Ascending aorta (tissue), 2 donors: ENCODE measurements around the gene MN1. TPM values are rescaled to one million over a fixed set of nuclear protein-coding genes. Genes with fewer than 3 reads are reported as not detected.

ENCODE experiments used
- DNase-seq, 2 donors: peaks; one replicate each; pipeline ENCODE4 v3.0.0-alpha.2; 2019; ENCODE audit warnings: low spot score in 2 of 2
- H3K27ac ChIP-seq, 2 donors: fragments of 200-600 bp; sonication (generic); one replicate each; pipeline ENCODE4 v1.5.1; 2016 to 2017; ENCODE audit warnings: mild to moderate bottlenecking in 1 of 2
- H3K27me3 ChIP-seq: fragments of 200-600 bp; sonication (generic); one replicate; pipeline ENCODE4 v1.5.1; 2017
- H3K36me3 ChIP-seq, 2 donors: fragments of 200-600 bp; sonication (generic); one replicate each; pipeline ENCODE4 v1.5.1; 2016
- H3K4me1 ChIP-seq, 2 donors: fragments of 200-600 bp; sonication (generic); one replicate each; pipeline ENCODE4 v1.5.1; 2016 to 2017; ENCODE audit warnings: mild to moderate bottlenecking in 1 of 2
- H3K4me3 ChIP-seq, 2 donors: fragments of 200-600 bp; sonication (generic); one replicate each; pipeline ENCODE4 v1.5.1; 2016 to 2017; ENCODE audit warnings: mild to moderate bottlenecking in 1 of 2
- H3K9me3 ChIP-seq, 2 donors: fragments of 200-600 bp; sonication (generic); one replicate each; pipeline ENCODE4 v1.5.1; 2016
- intact Hi-C: fragments of 100-400 bp; cut with DNase I; formaldehyde crosslinking; loops from one replicate; pipeline ENCODE4 v1.15.1; 2023
- total RNA-seq: library from RNA; depleted of rRNA; stranded (reverse); fragments of >200 nt; gene quantifications from one replicate; pipeline ENCODE4 v1.1.0, GENCODE V29; 2016
- TF ChIP-seq, protein P1 (sequence below), 3 experiments: fragments of 200-600 bp in 2 of 3; fragments of 450-650 bp in 1 of 3; sonication (generic) in 2 of 3; IDR thresholded peaks; one replicate each; pipeline ENCODE4 v1.5.1; 2016 to 2019; ENCODE audit warnings: antibody characterized with exemption in 3 of 3, mild to moderate bottlenecking in 1 of 3, moderate library complexity in 1 of 3

MN1 gene
- total RNA-seq, 1 donor from 2014 or later: 23.0 TPM

DNA sequence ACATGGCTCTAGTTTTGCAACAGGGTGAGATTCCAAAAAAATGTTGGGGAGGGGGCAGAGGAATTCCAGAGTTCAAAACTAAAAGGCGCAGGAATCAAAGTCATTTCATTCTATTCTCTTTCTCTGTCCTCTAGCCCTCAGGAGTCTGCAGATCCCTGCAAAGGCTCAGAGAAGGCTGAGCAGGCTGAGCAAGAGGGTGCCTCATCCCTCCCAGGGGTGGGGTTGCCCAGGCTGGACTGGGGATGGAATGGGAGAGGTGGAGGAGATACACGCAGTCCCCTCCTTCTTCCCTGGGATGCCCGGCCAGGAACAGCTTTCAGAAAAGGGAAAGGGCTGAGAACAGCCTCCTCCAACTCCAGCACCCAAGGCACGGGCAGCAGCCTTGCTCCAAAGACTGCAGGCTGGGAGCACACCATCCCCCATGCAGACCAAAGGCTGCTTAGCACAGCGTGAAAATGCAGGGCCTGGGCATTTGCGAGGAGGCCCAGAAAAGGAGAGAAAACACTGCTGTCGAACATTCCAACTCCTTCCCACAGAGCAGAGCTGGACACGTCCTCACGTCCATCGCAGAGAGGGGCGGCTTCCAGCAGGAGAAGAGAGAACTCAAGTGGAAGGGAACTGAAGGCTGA, 51.8 kb downstream of the MN1 start:
- Histone ChIP-seq H3K4me1 (peaks cover 26 to 54% of the 10 kb centered on the region in 2 donors), H3K27me3 (no peaks in the 10 kb centered on the region), H3K9me3 (no peaks in the 10 kb centered on the region), H3K4me3 (peak overlapping the region in 1 of 2 donors; percentile 44), H3K27ac (peak overlapping the region; percentile 86 to 88), H3K36me3 (no peaks in the 10 kb centered on the region)
- peak in 1 of 2 donors; percentile 67 for DNase-seq
- TF ChIP-seq, protein P1, sequence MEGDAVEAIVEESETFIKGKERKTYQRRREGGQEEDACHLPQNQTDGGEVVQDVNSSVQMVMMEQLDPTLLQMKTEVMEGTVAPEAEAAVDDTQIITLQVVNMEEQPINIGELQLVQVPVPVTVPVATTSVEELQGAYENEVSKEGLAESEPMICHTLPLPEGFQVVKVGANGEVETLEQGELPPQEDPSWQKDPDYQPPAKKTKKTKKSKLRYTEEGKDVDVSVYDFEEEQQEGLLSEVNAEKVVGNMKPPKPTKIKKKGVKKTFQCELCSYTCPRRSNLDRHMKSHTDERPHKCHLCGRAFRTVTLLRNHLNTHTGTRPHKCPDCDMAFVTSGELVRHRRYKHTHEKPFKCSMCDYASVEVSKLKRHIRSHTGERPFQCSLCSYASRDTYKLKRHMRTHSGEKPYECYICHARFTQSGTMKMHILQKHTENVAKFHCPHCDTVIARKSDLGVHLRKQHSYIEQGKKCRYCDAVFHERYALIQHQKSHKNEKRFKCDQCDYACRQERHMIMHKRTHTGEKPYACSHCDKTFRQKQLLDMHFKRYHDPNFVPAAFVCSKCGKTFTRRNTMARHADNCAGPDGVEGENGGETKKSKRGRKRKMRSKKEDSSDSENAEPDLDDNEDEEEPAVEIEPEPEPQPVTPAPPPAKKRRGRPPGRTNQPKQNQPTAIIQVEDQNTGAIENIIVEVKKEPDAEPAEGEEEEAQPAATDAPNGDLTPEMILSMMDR (IDR thresholded peaks at IDR 0.05): no peak
- intact Hi-C loops: loop anchor here (2.0 kb wide), 1 partner anchor 41 kb away; no protein-coding TSS in a partner anchor

DNA sequence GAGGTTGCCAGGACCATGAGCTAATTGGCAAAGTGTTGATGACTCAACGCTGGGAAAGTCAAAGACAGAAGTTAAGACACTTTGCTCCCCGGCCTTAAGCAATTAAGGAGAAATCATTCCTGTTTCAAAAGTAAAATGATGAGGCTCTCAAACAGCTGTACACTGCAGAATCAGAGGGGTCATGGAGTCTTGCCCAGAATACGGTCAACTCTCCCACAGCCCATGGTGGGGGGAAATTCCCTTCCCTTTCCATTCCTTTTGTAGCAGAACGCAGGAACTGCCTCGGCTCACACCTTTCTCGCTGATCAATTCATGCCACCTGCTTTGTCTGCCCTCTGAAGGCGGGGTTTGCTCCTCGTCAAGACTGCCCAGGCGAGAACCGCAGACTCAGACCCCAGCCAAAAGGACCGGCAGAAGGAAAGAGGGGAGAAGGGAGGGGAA, 52.8 kb downstream of the MN1 start:
- intact Hi-C loops: no loop called here
- peak in 1 of 2 donors; percentile 68 for DNase-seq
- TF ChIP-seq, protein P1 (IDR thresholded peaks at IDR 0.05): no peak
- peaks cover 26 to 44% of the 10 kb centered on the region in 2 donors for H3K4me1 ChIP-seq
- H3K4me3 ChIP-seq: peak overlapping the region; percentile 0 to 44
- peak overlapping the region; percentile 86 to 88 for H3K27ac ChIP-seq
- no peaks in the 10 kb centered on the region for H3K9me3 ChIP-seq
- H3K27me3 ChIP-seq: no peaks in the 10 kb centered on the region
- no peaks in the 10 kb centered on the region for H3K36me3 ChIP-seq

DNA sequence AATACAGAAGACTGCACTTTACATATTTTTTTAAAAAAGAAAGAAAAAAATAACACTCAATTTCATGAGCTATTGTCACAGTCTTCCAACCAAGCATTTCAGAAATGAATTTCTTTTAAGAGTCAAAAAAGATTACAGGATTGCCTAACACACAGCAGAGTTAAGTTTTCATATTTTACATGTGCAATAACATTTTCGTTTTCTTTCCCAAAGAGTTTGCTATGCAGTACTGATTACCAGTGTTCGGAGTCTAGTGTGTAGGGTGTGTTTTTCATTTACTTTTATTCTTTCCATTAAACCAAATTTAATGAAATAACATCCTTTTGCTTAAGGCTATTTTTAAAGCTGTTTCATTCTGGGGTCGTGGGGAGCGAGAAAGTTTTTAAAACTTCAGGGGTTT, 53.2 kb downstream of the MN1 start:
- DNase-seq: no peak
- TF ChIP-seq, protein P1 (IDR thresholded peaks at IDR 0.05): no peak
- no peaks in the 10 kb centered on the region for H3K27me3 ChIP-seq
- peak overlapping the region; percentile 86 to 88 for H3K27ac ChIP-seq
- H3K36me3 ChIP-seq: no peaks in the 10 kb centered on the region
- H3K9me3 ChIP-seq: no peaks in the 10 kb centered on the region
- H3K4me1 ChIP-seq: peaks cover 21 to 40% of the 10 kb centered on the region in 2 donors
- intact Hi-C loops: no loop called here
- peak overlapping the region; percentile 0 to 44 for H3K4me3 ChIP-seq

DNA sequence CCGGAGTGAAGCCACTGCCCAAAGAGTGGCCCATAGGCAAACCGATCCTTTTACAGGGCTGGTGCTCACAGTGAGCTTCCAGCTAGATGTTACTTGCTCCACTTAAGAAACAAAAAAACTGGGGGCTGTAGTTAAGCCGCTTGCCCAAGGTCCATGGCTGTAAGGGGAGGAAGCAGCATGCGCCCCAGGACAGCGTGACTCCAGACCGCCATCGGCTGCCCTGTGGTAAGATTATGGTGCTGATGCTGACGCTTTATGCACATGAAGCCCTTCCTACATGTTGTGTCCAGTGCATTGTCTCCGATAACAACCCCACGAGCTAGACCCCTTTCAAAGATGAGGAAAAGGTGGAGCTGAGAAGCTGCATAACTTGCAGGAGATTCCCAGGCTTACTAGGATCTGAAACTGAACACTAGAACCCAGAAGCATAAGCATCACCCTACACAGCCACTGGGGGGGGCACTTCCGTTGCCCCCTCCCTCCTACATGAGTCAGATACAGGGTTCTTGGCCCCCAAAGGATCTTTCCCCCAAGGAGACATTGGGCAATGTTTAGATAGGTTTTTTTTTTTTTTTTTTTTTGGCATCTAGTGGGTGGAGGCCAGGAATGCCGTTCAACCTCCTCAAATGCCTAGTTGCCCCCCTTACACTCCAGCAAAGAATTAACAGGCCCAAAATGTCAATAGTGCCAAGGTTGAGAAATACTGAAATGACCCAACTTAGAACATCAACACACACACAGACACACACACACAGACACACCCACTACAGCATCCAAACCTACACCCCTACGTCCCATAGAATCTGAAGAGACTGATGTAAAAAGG, 53.9 kb downstream of the MN1 start:
- no peaks in the 10 kb centered on the region for H3K9me3 ChIP-seq

DNA sequence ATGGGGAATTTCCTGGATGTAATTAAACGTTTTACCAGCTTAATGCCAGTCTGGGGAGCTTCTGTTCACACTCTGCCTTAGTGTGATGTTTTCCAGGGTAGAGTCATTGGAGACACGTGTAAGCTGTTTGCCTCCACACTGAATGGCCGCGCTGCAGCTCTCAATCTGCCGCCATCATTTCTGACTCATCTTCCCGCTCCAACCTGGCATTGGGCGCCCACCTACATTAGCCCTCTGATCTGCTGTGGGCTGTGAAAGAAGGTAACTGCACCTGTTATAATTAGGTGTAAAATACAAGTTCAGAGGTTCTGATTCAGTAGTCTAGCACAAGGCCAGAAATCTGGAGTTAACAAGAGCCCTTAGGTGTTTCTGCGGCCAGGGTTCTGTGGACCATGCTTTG, 54.6 kb downstream of the MN1 start:
- H3K36me3 ChIP-seq: no peaks in the 10 kb centered on the region
- no peak for DNase-seq

More for the DNA sequence above, 53.9 kb downstream of the MN1 start:
- TF ChIP-seq, protein P1 (IDR thresholded peaks at IDR 0.05): peak in 2 of 3 experiments; percentile 47 to 52
- DNase-seq: peak in 1 of 2 donors; percentile 82
- H3K27ac ChIP-seq: peak overlapping the region; percentile 86 to 88
- no peaks in the 10 kb centered on the region for H3K27me3 ChIP-seq
- peaks cover 18 to 33% of the 10 kb centered on the region in 2 donors for H3K4me1 ChIP-seq
- intact Hi-C loops: loop anchor here (2.0 kb wide), 2 partner anchors 29 to 61 kb away; no protein-coding TSS in a partner anchor
- H3K4me3 ChIP-seq: no peak overlapping the region
- no peaks in the 10 kb centered on the region for H3K36me3 ChIP-seq

More for the DNA sequence above, 54.6 kb downstream of the MN1 start:
- Histone ChIP-seq H3K27me3 (no peaks in the 10 kb centered on the region), H3K9me3 (no peaks in the 10 kb centered on the region), H3K4me1 (peaks cover 18 to 28% of the 10 kb centered on the region in 2 donors), H3K27ac (peak overlapping the region; percentile 86 to 88), H3K4me3 (no peak overlapping the region)
- TF ChIP-seq, protein P1 (IDR thresholded peaks at IDR 0.05): no peak
- intact Hi-C loops: loop anchor here (2.0 kb wide), 2 partner anchors 28 to 60 kb away; no protein-coding TSS in a partner anchor
